DMS53 (cell line): ENCODE data around the gene BSND.

Experiments
- DNase-seq: peaks from one replicate; lab custom pipeline; 2025; lab: John Stamatoyannopoulos, UW

BSND gene

DNA sequence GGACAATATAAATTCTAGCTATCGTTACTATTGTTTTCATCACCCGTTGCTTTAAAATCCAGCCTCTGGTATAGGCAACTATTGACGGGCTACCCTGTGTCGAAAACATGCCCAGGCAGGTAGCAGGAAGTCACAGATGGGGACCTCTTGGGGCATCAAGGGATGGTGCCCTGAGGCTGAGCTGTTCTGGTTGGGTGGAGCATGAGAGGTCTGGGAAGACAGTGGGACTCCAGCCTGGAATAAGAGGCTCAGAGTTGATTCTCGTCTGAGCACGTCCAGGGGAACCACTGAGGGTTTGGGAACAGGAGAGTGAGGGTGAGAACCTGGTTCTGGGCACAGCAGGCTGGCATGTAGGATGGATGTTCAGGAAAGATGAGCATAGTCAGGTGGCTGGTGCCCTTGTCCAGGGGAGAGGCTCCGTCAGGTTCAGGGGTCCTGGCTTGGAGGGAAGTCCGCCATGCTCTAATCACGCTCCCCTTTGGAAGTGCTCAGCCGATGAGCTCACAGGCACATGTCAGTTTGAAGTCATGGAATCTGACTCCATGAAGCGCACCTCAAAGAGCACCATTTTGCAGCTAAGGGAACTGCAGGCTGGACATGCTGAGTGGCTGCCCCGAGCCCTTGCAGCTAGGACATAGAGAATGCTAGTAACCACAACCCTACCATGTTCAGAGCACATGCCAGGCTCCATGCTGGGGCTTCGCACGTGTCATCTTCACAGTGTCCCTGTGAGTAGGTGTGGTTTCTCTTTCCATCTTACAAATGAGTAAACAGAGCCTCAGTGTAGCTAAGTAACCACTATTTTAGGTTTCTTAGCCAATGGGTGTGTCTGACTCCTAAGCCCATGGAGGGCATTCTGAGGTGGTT lies 61.6 kb downstream of the BSND start:
- no peak for DNase-seq

DNA sequence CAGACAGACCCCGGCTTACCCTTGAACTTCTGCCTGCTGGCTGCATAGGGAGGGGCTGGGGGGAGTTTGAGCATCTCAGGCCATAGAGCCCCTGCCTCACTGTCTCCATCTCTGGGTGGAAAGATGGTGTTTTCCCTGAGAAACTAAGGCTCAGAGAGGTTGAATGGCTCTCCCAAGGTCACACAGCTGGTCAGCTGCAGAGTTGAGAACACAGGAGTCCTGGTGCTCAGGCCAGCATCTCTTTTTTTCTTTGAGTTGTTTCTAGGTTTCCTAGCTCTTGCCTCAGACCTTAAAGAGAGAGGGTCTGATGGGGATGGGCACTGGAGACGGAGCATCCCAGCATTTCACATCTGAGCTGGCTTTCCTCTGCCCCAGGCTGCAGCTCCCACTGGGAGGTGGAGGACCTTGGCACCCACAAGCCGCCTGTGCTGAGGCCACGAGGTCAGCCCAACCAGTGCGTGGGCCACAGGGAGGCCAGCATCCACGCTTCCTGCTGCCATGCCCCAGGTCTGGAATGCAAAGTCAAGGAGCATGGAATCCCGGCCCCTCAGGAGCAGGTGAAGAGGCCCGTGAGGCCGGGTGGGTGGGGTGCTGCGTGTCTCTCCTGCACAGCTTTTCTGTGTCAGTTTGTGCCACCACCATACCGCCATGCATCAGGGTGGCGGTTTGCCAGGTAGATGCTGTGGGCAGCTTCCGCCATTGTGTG lies 62.4 kb downstream of the BSND start:
- DNase-seq: no peak
